LNCAP (cell line): Measurements from ENCODE around the gene MEF2D.

Experiments used
- TF ChIP-seq, protein P1 (sequence below): fragments of 450-650 bp; IDR thresholded peaks from 2 replicates; pipeline ENCODE4 v1.5.1; 2017; ENCODE audit warnings: mild to moderate bottlenecking

MEF2D gene

DNA sequence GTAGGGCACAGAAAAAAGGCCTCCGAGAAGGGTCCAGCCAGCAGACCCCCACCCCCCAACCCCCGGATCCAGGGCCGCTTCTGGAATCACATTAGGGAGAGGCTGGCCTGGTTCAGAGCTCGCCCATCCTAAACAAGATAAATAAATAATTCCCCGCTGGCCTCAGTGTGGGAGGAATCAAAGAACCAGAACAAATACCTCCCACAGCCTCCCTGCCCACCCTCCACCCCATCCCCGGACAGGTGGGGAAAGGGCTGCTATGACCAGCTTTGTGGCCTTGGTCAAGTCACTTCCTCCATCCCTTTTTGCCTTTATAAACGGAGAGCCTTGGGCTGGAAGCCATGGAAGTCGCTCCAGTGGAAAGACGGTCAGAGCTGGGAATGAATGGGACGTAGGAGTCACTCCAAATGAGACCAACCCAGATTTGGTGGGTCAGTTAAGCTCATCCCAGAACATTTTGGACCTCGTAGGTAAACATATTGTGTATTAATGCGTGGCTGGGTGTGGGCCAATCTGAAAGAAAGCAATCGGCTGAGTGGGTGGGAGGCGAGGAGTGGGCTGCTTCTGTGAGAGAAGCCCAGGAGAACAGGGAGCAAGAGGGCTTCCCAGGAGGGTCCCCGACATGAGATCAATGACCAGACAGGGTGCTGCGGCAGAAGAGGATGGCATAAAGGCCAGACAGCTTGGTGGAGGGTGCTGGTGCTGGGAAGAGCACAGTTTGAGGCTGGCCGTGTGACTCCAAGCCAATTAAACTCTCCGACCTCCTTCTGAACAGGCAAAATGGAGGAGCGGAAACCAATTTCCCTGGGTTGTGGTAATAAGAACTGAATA, 63.3 kb downstream of the MEF2D start:
- TF ChIP-seq, protein P1, sequence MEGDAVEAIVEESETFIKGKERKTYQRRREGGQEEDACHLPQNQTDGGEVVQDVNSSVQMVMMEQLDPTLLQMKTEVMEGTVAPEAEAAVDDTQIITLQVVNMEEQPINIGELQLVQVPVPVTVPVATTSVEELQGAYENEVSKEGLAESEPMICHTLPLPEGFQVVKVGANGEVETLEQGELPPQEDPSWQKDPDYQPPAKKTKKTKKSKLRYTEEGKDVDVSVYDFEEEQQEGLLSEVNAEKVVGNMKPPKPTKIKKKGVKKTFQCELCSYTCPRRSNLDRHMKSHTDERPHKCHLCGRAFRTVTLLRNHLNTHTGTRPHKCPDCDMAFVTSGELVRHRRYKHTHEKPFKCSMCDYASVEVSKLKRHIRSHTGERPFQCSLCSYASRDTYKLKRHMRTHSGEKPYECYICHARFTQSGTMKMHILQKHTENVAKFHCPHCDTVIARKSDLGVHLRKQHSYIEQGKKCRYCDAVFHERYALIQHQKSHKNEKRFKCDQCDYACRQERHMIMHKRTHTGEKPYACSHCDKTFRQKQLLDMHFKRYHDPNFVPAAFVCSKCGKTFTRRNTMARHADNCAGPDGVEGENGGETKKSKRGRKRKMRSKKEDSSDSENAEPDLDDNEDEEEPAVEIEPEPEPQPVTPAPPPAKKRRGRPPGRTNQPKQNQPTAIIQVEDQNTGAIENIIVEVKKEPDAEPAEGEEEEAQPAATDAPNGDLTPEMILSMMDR = no peak

DNA sequence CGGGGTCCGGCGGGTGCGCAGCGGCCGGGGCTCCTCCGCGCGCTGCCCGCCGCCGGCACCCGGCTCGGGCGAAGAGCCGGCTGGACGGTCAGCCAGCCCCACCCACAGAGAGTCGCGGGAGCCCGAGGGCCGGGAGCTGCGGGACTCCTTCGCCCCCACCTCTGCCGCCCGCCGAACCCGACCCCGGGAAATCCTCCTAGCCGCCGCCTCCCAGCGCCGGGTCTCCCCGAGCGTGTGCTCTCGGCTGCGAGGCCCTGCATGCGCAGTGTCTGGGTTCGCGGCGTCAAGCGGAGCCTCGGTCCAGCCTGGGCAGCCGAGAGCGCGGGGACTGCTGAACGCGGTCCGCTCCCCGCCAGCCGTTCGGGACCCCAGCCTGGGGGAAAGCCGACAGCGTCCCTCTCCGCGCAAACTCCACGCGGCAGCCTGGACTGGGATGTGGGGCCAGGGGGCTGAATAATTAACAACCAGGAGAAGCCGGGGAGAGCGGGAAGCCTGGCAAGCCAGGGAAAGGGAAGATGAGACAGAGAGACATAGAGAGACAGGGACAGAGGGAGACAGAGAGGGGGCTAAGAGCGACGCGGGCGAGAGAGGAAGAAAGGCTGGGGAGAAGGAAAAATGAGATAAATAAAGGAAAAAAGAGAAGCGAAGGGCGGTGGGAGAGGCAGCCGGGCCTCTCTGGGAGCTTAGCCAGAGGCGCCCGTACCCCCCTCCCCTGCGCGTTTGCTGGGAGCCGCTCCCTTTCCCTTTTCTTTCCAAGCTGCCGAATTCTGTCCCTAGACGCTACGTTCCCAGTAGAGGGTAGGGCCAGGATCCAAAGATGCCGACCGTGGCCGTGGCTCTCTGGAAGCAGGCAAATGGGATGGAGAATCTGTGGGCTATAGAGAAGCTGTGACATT, 64.2 kb downstream of the MEF2D start:
- TF ChIP-seq, protein P1 = no peak

DNA sequence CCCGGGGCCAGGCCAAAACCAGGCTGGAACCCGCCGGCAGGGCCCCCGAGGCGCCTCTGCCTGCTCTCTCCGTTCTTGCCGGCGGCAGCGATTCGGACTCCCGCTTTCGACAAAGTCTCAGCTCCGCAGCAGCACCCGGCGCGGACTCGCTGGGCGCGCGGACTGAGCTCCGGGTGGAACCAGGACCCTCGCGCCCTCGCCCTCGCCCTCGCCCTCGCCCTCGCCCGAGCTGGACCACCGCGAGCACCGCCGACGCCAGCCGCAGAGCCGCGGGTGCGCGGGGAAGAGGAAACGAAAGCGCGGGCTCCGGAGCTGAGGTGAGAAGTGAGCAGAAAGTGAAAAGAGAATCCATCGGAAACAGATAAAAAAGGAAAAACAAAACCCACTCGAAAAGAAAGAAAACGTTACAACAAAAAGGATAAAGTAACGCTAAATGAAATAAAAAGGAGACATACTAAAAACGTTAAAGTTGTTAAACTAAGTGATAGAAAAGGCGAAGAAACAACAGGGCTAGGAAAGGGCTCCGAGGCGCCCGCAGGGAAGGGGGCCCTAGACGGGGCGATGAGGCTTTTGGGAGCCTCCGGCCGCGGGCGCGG, 64.9 kb downstream of the MEF2D start:
- TF ChIP-seq, protein P1 = no peak

DNA sequence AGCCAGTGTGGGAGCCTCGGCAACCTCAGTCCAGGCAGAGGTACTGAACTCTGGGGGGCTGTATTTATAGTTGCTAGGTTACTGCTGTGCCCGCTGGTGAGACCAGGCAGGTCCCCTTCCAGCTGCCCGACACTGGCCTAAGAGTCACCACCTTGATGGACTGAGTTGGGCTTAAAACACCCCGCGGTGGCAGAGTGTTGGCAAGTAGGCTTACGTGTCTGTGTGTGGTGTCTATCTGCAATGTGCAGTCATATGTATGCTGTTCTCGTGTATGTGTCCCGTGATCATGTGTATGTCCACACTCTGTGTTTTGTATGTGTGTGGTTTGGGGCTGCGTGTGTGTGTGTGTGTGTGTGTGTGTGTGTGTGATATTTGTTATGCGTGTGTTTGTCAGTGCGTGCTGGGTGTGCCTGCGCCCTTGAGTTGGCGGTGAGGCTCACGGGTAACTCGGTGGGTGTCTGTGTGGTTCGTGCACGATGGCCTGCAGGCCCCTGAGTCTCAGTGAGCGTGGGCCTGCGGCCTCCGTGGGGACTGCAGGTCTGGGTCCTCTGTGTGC, 65.5 kb downstream of the MEF2D start:
- TF ChIP-seq, protein P1 = no peak

DNA sequence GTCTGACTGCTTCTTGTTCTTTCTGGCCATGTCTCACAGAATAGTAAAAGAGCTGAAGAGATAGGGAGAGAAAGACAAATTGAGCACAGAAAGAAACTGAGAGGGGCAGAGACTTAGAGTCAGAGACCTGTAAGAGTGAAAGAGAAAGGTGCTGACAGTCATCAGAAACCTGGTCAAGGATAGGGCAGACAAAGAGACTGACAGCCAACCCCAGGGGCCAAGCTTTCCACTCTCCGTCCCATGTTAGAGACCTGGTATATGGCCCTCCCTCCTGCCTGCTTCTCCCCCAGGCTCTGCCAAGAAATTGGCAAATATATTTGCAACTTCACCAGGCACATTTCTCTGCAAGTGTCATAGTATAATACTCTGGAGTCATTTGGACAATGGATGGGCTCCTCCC, 67.0 kb downstream of the MEF2D start:
- TF ChIP-seq, protein P1 = no peak

DNA sequence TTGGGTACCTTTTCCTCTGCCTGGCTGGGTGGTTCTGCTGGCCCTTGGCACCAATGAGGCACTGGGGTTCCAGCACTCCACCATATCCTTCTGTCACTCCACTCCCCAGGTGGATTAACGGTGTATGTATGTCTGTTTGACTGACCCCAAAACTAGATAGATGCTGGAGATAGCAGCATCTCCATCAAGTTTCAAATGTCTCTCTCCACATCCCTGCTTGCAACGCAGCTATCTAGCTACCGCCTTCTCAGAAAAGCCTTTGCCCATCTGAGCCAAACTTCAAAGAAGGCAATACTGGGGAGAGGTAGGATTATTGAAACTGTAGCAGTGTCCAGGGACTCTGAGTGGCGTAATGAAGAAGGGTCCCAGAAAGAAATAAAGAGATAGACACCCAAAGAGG, 67.5 kb downstream of the MEF2D start:
- TF ChIP-seq, protein P1 = no peak

DNA sequence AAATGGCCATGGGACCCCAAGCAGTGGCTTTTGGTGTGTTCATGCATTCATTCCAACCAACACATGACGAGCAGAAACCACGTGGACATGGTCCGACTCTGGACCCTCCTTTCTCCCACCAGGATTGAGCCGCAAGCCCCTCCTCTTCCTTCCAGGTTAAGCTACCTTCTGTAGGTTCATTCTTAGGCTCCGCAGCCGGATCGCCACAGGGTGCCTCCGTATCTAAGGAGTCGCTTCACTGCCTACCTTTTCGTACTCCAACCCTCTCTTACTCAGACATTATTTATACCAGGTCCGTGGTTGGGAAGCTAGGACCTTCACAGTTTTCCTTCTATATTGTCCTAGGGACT, 67.9 kb downstream of the MEF2D start:
- TF ChIP-seq, protein P1 = no peak
